HK-2 (cell line): Measurements from ENCODE around the gene PYGM.

Experiments used
- DNase-seq: peaks from one replicate; pipeline ENCODE4 v3.0.0-alpha.2; 2018; ENCODE audit not compliant: unreplicated experiment

Gene PYGM

DNA sequence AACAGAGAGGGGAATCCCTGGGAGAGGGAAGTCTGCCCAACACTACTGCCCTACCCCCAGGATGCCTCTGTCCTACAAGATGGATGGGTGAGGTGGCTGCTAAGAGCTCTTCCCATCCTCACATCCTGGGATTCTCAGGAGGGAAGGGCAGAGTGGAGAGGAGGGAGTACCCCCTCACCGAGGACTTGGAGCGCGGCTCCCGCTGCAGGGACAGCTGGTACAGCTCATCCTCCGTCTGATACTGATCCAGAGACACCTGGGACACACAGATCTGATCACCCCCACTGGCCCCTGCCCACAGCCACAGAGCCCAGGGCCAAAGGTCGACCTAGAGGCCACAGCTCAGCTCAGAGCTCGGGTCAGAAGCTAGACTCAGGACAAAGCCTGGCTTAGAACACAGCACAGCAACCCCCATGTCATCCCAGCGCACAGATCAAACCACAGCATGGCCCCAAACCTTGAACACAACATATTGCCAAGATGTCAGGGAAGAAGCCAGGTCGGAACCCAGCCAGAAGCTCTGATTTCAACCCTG lies 24.0 kb downstream of the PYGM start:
- DNase-seq = no peak

DNA sequence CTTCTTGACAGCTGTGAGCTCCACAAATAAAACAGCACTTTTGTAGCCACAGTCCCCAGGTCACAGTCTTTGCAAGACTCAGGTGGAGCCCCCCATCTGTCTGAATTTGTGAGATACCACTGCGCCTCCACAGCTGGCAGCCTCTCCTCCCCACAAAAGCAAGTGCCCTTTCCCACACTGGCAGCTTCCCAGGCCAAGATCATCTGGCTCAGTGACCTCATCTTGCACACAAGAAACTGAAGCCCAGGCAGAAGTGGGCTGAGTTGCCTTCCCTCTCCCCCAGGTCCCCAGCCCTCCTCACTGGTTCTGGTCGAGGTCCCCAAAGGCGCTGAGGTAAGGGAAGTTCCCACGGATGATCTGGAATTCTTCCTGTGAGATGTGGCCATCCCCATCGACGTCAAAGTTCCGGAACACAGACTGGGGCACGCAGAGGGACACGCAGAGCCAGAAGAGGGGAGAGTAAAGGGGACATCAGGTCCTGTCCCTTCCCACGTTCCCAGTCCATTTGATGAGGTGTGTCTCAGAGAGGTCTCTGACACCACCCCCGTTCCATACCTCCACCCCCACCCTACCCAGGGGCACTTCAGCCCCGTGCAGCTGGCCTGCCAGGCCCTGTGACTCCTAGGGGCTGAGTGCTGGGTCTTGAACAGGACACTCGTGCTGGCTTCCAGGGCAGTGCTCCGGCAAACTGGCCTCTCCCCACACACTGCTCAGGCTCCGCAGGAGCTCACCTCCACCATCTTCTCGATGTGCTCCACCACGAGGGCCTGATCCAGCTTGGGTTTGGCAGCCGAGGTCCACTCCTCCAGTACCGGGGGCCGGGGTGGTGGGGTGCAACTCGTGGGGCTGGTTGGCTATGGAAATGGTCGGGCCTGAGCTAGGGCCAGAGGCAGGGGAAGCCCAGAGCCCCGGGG lies 24.7 kb downstream of the PYGM start:
- no peak for DNase-seq

DNA sequence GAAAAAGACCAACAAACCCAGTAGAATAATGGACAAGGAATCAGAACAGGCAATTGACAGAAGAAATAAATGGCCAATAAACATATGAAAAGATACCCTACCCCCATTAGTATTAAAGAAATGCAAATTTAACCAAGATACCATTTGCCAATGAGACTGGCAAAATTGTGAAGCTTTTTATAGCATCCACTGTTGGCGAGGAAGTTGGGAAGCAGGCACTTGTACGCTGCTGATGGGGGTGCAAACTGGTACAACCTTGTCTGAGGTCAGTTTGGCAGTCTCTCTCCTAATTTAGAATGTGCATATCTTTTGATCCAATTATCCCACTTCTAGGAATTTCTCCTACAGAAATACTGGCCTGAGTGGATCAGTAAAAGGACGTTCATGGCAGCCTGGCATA lies 28.2 kb downstream of the PYGM start:
- DNase-seq = no peak

DNA sequence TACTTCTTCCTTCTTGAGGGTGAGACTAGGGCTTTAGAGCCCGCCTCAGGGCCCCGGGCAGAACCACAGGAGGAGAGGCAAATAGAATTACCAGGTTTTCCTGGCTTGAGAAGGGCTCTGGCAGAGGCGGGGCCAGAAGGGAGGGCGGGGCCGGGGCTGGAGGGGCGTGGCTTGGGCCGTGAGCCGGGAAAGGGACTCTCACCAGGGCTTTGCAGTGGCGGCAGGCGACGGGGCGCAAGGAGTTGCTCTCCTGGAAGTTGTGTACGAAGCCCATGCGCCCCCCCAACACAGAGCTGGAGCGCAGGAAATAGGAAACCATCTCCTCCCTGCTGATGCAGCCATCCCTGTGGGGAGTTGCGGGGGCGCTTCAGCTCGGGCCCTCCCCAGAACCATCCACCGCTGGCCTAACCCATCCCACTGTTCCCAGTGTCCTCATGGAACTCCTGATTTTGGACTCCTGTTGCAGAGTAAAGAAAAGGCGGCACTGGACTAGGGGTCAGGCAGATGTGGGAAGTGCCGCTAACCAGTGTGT lies 29.9 kb downstream of the PYGM start:
- DNase-seq = no peak

DNA sequence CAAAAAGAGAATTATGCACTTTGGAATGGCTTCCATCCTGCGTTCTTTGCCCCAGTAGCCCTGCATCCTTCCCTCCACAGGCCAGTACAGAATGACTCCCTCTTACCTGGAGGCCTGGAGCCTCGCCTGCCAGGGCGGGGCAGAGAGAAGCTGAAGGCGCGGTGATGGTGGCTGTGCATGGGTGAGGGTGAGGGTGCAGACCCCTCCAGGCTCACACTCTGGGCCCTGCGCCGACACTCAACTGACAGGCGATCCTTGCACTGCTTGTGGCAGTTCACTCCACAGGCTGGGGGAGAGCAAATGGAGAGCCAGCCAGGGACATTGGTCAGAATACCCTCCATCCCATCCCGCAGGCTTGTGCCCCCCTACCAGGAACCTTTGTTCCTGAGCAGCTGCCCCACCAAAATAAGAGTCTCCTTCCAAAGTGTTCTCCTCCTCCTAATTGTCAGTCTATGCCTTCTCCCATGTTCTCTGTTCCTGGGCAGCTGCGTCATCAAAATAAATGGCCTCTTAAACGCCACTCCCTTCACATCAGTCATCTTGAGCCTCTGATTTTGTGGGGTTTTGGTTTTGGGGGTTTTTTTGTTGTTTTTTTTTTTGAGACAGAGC lies 30.9 kb downstream of the PYGM start:
- no peak for DNase-seq

DNA sequence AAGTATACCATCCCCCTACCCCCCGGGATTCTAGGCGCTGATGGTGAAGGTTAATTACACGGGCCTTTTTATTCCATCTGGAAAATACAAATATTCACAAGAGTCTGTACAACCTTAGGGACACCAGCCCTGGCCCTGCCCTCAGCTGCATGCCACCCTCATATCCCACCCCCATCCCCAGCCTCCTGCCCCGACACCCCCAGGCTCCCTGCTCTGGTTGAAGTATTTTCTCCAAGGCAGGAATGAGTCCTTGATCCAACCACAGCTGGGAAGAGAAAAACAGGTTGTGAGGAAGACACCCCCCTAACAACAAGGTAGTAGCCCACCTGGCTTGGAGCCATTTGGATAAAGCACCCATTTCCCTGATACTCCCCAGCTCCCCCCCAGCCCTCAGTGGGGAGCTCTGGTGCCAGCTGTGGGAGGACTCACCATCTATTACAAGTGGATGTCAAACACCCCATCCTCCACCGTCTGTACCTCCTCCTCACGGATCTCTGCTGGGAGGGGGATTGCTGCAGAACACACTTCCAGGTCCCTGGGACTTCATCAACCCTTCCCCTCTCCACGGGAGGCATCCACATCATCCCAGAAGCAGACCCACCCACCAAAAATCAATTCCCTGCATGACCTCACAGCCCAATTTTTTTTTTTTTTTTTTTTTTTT lies 32.8 kb downstream of the PYGM start:
- no peak for DNase-seq

DNA sequence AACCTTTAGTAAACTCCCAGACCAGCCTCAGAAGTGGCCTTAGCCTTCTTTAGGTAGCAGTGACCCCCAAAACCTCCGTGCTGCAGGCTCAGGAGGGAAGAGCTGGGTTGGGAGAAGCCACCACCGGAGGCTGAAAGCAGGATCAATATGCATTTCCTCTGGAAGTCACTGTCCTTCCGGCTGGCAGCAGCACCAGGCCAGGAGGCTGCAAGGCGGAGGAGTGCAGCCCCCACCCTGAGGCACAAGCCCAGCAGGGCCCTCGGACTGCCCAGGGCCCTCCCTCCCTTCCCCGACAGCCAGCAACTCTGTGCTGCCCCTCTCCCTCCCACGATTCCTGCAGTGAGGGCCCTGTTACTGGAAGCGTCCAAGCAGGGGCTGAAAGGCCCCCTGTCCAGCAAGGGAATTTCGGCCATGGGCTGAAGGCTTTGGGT lies 33.5 kb downstream of the PYGM start:
- no peak for DNase-seq

DNA sequence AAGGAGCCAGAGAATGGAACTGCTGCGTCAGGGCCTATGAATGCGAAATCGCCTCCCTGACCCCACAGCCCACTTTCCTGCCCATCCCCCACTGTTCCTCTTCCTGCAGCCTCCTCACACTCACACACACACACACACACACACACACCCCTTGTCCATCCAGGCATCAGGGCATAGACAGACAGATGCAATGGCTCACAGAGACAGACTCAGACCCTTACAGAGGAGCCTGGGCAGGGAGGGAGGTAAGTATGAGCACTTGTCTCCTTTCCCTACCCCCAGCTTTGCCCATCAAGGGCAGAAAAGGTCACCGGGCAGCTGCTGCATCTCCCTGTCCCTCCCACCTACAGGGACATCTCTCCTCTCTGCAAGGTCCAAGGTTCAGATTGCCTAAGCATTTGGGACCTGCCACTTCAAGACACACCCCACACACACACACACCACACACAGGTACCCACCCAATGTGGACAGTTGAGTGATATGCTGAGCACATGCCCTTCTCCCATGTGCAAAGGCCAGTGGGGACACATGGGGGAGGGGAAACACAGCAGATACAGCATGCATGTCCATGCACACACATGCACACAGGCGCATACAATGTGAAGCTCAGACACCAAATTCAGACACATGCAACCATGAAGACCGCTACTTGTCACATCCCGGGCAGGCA lies 34.8 kb downstream of the PYGM start:
- no peak for DNase-seq

DNA sequence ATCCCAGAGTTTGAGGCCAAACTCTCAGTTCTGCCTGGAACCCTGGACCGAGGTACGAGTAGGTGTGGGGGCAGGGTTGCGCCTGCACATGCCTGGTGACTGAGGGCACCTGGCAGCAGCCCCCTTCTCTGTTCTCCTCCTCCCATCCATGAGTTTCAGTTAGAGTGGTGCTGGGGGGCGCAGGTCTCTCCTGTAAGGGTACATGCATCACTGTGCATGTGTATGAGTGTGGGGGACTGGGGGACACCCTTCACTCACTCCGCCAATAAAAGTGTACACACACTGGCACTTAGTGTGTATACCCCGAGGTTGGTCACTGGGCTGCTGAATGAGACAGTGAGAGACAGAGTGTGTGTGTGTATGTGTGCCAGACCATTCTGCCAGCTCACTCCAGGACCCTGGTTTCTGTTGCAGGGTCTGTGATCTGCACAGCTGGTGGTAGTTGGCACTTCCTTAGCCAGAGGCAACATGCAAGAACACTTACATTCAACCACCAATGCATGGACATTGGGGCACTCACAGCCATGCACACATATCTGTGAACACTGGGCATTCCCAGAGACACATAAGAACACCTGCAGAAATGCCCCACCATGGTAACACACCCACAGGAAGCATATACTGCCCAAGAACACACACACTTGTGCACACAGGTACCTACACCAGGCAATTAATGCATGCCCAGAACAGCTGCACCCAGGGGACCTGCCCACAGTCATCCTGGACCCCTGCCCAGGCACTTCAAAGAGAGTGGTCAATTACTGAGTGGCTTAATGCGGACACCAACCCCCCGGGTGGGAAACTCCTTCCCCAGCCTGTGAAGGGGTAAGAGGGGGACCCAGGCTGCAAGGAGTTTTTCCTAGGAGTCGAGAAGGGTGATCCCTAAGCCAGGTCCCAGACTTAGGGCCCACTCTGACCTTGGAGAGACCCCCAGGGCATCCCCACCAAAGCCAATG lies 35.6 kb downstream of the PYGM start:
- DNase-seq = no peak

DNA sequence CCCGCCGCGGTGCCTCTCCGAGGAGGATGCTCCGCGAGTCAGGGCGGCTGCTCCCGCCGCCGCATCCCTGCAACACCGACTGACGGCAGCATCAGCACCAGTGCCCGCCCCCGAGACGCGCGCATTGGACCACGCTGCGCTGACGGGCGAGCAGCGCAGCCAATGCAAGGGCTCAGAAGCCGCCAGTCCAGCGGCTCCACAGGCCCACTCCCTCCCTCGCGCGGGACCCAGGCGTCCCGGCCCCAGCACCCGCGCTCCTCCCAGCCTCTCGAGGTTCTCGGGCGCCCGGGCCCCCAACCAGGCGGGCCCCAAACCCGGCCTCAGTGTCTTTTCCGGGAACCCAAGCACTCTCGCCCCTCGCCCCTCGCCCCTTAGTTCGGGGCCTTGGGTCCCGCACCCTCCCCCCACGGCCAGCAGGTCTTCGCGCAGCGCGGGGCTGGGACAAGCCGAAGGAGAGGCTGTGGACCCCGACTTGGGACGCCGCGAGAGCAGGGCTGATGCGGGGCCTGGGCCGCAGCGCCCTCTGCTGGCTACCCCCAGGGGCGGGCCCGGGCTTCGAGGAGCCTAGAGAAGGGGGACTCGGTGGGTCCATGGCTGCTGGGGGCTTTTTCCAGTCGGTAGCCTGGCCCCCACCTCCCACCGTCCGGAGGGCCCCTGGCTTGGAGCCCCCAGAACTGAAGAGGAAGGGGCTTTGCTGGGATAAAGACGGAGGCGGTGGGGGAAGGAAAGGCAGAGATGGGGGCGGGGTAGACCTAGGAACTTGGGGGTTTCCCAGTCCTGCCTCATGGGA lies 36.5 kb downstream of the PYGM start, which contains the start of gene NRXN2:
NRXN2 (minus strand) TSS at position 81 of the 790 bp plus-strand sequence. CDS start 9,498 bp downstream, outside the sequence.
- DNase-seq = peak; percentile 70

DNA sequence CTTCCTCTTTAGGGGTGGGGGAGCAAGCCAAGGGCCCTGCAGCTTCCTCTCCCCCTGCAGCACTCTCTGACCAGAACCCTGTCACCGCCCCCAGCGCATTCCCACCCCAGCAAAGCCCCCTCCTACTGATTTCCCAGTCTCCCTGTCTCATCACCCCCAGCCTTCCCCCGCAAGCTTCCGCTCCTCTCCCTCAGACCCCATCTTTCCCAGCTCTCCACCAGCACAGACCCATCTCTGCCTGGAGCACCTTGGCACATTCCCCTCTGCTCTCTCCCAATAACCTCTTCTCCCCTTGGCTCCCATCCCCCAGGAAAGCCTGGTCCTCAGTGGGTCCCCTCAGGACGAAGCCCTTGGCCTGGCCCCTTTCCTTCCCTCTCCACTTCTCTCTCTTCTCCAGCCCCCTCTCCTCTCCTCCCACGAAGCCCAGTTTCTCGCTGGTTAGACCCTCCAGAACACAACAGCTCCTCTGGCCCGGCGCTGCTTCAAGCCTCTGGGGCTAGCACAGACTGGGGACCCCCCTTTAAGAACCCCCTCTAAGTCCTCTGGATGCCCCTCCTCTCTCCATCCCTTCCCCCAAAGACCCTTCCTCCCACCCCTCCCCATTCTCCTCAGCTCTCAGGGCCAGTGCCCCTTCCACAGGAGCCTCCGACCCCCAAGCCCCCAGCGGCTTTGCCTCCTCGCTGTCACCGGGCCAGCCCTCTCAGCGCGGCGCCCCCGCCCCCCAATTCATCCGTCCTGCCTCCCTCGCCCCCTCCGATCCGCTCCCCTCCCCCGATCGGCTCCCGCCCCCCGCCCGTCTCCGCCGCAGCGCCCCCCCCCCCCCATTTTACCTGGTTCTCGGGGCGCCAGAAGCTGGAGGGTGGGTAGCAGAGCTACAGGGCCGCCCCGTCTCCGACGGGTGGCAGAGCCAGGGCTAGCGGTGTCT lies 37.4 kb downstream of the PYGM start:
- no peak for DNase-seq

DNA sequence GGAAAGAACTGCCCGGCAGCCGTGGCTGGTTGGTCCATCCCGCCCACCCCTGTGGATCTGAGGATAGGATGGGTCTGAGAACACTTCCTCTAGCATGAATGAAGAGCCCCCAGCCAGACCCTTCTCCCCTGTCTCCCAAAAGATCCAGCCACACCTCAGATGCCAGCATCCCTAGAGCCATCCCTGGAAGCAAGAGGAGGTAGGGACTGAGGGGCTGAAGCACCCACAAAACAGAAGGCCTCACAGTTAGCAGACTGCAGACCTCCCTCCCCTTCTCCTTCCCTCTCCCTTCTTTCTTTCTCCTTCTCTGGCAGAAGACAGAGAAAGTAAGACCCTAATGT lies 38.4 kb downstream of the PYGM start:
- no peak for DNase-seq

DNA sequence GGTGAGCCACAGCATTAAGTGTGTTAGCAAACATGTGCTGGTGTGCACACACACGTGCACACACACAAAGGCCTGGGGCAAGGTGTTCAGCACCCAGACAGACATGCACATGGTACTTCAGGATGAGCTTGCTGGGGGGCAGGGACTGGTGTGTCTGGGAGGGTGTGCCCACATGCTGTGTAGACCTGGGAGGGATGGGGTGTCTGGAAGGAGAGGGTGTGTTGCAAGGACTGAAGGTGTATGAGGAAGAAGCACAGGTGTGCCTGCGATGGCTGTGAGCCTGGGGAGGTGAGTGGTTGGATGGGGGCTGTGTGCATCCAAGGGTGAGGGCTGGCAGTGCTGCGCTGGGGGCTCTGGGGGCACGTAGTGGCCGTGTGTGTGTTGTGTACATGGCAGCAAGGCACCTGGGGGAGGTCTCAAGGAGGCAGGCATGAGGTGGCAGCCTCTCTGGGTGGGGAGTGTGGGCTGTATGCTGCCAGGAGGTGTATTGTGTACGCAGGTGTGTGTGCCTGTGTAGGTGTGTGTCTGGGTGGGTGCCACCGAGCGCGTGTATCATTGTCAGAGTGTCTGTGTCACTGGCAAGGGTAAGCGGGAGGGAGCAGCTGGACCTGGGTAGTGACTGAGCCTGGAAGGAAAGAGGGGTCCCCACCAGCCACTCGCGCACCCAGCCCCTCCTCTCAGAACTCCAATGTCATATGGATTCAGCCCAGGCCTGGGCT lies 39.0 kb downstream of the PYGM start:
- no peak for DNase-seq

DNA sequence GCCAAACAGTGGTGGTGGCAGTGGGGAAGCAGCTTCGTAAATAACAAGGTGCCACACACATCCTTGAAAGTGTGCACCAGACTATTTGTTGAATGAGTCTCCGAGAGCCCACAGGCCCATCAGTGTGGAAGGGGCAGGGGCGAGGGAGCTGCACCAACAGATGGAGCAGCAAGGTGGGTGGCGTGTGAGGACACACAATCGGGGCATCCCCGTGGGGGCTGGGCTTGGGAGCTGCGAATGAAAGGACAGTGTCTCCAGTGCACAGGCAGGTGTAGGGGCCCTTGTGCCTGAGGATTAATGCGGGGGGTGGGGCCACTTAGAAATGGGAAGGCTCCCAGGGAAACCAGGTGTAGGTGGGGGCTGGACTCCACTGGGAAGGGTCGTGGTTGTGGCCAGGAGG lies 39.6 kb downstream of the PYGM start:
- DNase-seq = no peak

DNA sequence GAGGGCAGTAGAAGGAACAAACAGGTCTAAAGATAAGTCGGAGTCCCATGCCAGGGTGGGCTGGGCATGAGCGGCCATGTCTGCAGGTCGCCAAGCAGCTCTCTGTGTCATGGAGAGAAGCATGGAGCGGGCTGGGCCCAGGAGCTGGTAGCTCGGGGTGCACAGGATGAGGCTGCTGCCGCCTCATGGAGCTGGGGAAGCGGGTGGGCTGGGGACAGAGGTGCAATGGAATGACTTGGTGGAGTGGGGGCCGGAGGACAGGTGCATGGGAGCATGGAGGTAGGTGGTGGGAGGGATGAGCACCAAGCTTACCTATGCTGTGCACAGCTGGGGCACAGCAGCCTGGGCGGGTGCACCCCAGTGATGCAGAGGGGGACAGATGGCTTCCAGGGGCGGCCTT lies 40.4 kb downstream of the PYGM start:
- DNase-seq = no peak

DNA sequence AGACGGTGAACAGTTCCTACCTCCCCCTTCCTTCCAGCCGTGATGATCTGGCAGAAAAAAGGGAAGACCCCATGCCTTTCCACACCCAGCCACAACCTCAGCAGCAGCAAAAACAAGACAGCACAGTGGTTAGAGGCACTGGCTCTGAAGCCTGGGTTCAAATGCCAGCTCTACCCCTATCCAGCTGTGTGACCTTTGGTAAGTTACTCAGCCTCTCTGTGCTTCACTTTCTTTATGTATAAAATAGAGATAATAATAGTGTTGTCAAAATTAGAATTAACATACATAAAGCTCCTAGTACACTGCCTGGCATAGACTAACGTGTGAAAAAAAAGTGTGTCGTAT lies 41.0 kb downstream of the PYGM start:
- DNase-seq = no peak

DNA sequence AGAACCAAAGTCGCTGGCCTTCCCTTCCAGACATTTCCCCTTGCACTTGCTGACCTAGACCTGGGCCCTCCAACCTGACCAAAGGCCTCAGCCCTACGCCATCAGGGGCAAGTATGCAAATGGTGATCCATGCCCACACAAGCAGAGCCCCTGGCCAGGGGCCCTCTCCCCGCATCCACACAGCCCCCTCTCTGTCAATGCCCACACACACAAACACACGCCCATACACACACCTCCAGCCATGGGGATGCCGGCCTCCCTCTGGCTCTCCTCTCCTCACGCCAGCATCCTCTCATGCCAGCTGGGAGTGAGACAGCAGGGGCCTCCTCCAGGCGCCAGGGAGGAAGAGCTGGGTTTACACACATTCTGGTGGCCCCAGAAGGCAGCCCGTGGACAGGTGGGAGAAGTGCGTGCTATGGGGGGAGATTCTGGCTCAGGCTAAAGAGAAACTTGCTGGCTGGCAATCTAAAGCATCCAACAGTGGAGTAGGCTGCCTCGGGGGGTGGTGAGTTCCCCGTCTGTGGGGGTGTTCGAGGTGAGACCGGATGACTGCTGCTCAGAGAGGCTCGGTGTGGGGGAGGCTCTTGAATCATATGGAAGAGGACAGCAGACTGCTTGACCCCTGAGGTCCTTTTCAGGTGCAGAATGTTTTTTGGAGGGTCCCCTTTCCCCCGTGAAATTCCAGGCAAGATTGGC lies 41.5 kb downstream of the PYGM start:
- DNase-seq = no peak

DNA sequence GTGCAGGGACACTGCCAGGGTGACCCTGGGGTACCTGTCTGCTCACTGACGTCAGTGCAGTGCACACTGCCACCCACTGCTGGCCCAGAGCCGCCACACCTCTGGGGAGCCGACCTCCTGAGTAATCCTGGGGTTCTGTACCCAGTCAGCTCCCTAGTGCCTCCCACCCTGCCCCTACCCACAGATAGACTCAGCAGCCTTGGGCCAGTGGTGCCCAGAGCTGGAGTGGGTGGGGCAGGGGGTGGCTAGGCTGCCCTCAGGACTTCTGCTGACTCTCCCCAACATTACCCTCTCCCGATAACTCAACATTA lies 42.6 kb downstream of the PYGM start:
- DNase-seq = no peak
